ENCODE results near the gene RRP36. TPM values are rescaled to one million over a fixed set of nuclear protein-coding genes. Genes with fewer than 3 reads are reported as not detected.

RRP36 gene
- total RNA-seq, 4 donors from 2014 or later = 41.5 to 68.5 (median 56.7) TPM

GRCh38 chr6:43029120-43029519 is 7.7 kb downstream of the RRP36 start:
- H3K4me3 ChIP-seq (replicated peaks in 1 of 3) = no peak overlapping the region
- no peak for TF ChIP-seq POLR2A (IDR thresholded peaks at IDR 0.05)
- TF ChIP-seq, protein P1, sequence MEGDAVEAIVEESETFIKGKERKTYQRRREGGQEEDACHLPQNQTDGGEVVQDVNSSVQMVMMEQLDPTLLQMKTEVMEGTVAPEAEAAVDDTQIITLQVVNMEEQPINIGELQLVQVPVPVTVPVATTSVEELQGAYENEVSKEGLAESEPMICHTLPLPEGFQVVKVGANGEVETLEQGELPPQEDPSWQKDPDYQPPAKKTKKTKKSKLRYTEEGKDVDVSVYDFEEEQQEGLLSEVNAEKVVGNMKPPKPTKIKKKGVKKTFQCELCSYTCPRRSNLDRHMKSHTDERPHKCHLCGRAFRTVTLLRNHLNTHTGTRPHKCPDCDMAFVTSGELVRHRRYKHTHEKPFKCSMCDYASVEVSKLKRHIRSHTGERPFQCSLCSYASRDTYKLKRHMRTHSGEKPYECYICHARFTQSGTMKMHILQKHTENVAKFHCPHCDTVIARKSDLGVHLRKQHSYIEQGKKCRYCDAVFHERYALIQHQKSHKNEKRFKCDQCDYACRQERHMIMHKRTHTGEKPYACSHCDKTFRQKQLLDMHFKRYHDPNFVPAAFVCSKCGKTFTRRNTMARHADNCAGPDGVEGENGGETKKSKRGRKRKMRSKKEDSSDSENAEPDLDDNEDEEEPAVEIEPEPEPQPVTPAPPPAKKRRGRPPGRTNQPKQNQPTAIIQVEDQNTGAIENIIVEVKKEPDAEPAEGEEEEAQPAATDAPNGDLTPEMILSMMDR (IDR thresholded peaks at IDR 0.05) = no peak
- no peak overlapping the region for H3K27ac ChIP-seq
- intact Hi-C loops (cut with DNase I) = no loop called here
- H3K27me3 ChIP-seq = no peaks in the 10 kb centered on the region
- 92 to 95% methylated on average over 9 of the region's 9 CpGs for WGBS, 2 donors
- no peaks in the 10 kb centered on the region for H3K4me1 ChIP-seq
- peaks cover 62 to 66% of the 10 kb centered on the region in 2 donors for H3K36me3 ChIP-seq
- no peak for DNase-seq
- H3K9me3 ChIP-seq = no peaks in the 10 kb centered on the region

- H3K9me3 ChIP-seq = no peaks in the 10 kb centered on the region
- H3K4me1 ChIP-seq = no peaks in the 10 kb centered on the region
- H3K27ac ChIP-seq = no peak overlapping the region
- DNase-seq = no peak
- no peaks in the 10 kb centered on the region for H3K27me3 ChIP-seq
- H3K4me3 ChIP-seq (replicated peaks in 1 of 3) = no peak overlapping the region
- TF ChIP-seq, protein P1 (IDR thresholded peaks at IDR 0.05) = no peak
- TF ChIP-seq POLR2A (IDR thresholded peaks at IDR 0.05) = no peak
- H3K36me3 ChIP-seq = peaks cover 48 to 54% of the 10 kb centered on the region in 2 donors
- intact Hi-C loops (cut with DNase I) = no loop called here
- 92 to 95% methylated on average over 4 of the region's 4 CpGs for WGBS, 2 donors
Observed at GRCh38 chr6:43032326-43032725, 10.9 kb downstream of the RRP36 start.

DNA sequence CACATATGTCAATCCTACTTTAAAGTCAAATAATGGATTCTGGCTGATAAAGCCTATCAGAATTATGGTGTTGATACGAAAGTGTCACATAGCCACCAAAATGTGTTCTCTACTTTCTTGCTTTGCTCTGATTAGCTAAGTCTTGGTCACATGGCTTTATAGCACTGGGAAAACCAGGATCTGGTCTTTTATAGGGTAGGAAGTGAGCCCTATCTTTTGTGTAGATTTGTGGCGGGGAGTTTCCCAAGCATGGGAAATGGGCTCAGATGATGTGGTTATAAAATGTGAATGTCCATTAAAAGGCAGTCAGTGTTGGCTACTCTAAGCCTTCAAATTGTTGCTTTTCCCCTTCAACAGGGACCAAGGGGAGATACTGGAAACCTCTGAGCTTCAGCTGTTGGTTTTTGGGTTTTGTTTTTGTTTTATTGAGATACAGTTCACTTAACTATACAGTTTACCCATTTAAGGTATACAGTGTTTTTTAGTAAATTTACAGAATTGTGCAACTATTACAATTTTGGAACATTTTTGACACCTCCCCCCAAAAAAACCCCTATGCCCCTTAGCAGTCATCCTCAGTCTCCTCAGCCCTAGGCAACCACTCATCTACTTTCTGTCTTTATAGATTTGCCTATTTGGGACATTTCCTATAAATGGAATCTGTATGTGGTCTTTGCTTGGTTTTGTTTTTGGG is 12.2 kb downstream of the RRP36 start:
- H3K9me3 ChIP-seq = no peaks in the 10 kb centered on the region
- TF ChIP-seq, protein P1 (IDR thresholded peaks at IDR 0.05) = no peak
- no peak for TF ChIP-seq POLR2A (IDR thresholded peaks at IDR 0.05)
- H3K36me3 ChIP-seq = peaks cover 46 to 53% of the 10 kb centered on the region in 2 donors
- DNase-seq = no peak
- no peaks in the 10 kb centered on the region for H3K27me3 ChIP-seq
- intact Hi-C loops (cut with DNase I) = no loop called here
- no peak overlapping the region for H3K4me3 ChIP-seq (replicated peaks in 1 of 3)
- H3K4me1 ChIP-seq = no peaks in the 10 kb centered on the region
- 90 to 96% methylated on average over 2 of the region's 2 CpGs for WGBS, 2 donors
- no peak overlapping the region for H3K27ac ChIP-seq

- Histone ChIP-seq H3K9me3 (no peaks in the 10 kb centered on the region), H3K36me3 (peaks cover 45 to 52% of the 10 kb centered on the region in 2 donors), H3K27ac (no peak overlapping the region), H3K4me3 (replicated peaks in 1 of 3) (no peak overlapping the region), H3K4me1 (no peaks in the 10 kb centered on the region), H3K27me3 (no peaks in the 10 kb centered on the region)
- intact Hi-C loops (cut with DNase I) = no loop called here
- 84 to 86% methylated on average over 2 of the region's 2 CpGs for WGBS, 2 donors
- TF ChIP-seq POLR2A (IDR thresholded peaks at IDR 0.05) = no peak
- TF ChIP-seq, protein P1 (IDR thresholded peaks at IDR 0.05) = no peak
- no peak for DNase-seq
Observed at GRCh38 chr6:43034190-43034525, 12.7 kb downstream of the RRP36 start.

DNA sequence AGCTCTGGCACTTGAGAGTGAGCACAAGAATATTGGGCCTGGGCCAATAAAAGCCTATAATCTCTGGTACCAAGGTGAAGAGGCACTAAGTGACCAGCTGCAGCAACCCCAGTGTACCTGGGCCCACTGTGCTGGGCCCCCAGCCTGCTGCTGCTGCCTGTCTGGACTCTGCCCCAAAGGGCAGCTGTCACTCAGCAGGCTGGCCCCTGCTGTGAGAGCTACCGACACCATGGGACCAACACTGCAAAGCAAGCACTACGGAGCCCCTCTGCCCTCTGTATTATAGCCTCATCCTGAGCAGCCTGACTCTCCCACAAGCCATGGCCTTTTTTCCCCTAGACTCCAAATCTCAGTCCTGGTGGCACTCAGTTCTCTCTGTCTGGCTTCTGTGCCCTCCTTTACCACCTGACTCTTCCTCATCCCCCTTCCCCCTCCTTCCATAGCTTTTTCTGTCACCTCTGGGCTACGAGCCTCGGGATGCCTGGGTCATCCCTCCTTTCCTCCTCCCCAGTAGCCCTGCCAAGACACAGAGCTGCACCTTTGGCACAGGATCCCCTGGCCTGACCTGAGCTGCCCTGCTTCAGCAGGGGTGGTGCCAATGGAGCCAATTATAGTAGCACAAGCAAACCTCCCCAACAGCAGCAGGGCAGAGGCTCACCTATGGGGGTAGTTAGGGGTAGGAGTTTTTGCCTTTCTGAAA is 14.2 kb downstream of the RRP36 start:
- Histone ChIP-seq H3K9me3 (no peaks in the 10 kb centered on the region), H3K4me1 (no peaks in the 10 kb centered on the region), H3K4me3 (replicated peaks in 1 of 3) (no peak overlapping the region), H3K27me3 (no peaks in the 10 kb centered on the region), H3K27ac (no peak overlapping the region), H3K36me3 (peaks cover 34 to 49% of the 10 kb centered on the region in 2 donors)
- intact Hi-C loops (cut with DNase I) = no loop called here
- TF ChIP-seq, protein P1 (IDR thresholded peaks at IDR 0.05) = no peak
- no peak for TF ChIP-seq POLR2A (IDR thresholded peaks at IDR 0.05)
- DNase-seq = no peak
- 71 to 85% methylated on average over 4 of the region's 4 CpGs for WGBS, 2 donors

All from thyroid gland (tissue), 4 donors.